Fibroblast of lung (primary cell): ENCODE data around the gene ME2.

Experiments used
- CTCF ChIP-seq, 2 donors: IDR thresholded peaks in 1 of 2; conservative IDR thresholded peaks in 1 of 2; 1 replicate in 1 of 2; 2 replicates in 1 of 2; pipeline ENCODE4 v1.5.1; 2011 to 2012; ENCODE audit warnings: low read length in 2 of 2, control low read depth in 1 of 2, inconsistent platforms in 1 of 2, low read depth in 1 of 2, mild to moderate bottlenecking in 1 of 2
- EZH2 ChIP-seq: IDR thresholded peaks from 2 replicates; pipeline ENCODE4 v1.5.1; 2012; ENCODE audit warnings: low read length, control low read depth, mild to moderate bottlenecking; ENCODE audit errors: missing control alignments

- TF ChIP-seq EZH2: no peak
- TF ChIP-seq CTCF (conservative IDR thresholded peaks at IDR 0.05 in 1 of 2, IDR thresholded peaks at IDR 0.05 in 1 of 2; ENCODE audit: low read depth in 1 of 2, low read length in 2 of 2): no peak
These were observed 102.5 kb downstream of the ME2 start for GRCh38 chr18:50981381-50981780.
